KMS-11 (cell line): Measurements from ENCODE around the gene BCL2A1.

ENCODE experiments used
- H2AFZ ChIP-seq: fragments of 200-600 bp; sonication (generic); 2 replicates; pipeline ENCODE4 v1.6.1; 2016; ENCODE audit warnings: antibody characterized with exemption, mixed run types, low read depth
- H3K27ac ChIP-seq: fragments of 200-600 bp; sonication (generic); 2 replicates; pipeline ENCODE4 v1.6.1; 2016; ENCODE audit warnings: mild to moderate bottlenecking, mixed run types
- H3K27me3 ChIP-seq: fragments of 200-600 bp; sonication (generic); 2 replicates; pipeline ENCODE4 v1.6.1; 2017; ENCODE audit warnings: mild to moderate bottlenecking, low read depth, mixed run types, moderate library complexity; ENCODE audit not compliant: insufficient read depth
- H3K36me3 ChIP-seq: fragments of 200-600 bp; sonication (generic); 2 replicates; pipeline ENCODE4 v1.6.1; 2017; ENCODE audit warnings: mild to moderate bottlenecking, mixed run types; ENCODE audit not compliant: insufficient read depth
- H3K4me1 ChIP-seq: fragments of 200-600 bp; sonication (generic); 2 replicates; pipeline ENCODE4 v1.6.1; 2016; ENCODE audit warnings: mild to moderate bottlenecking, low read depth, mixed run types; ENCODE audit not compliant: poor library complexity, severe bottlenecking
- H3K4me2 ChIP-seq: fragments of 200-600 bp; sonication (generic); 2 replicates; pipeline ENCODE4 v1.7.0; 2016; ENCODE audit warnings: mild to moderate bottlenecking, mixed run types
- H3K4me3 ChIP-seq: fragments of 200-600 bp; sonication (generic); IDR thresholded peaks from 2 replicates; pipeline ENCODE4 v1.6.1; 2017; ENCODE audit warnings: low read depth, low read length, mixed read lengths; ENCODE audit not compliant: insufficient read depth
- H3K79me2 ChIP-seq: fragments of 200-600 bp; sonication (generic); 2 replicates; pipeline ENCODE4 v1.6.1; 2016; ENCODE audit warnings: low read depth, mixed run types; ENCODE audit not compliant: insufficient read depth
- H3K9ac ChIP-seq: fragments of 200-600 bp; sonication (generic); 2 replicates; pipeline ENCODE4 v1.6.1; 2016; ENCODE audit warnings: mild to moderate bottlenecking, mixed run types
- H4K20me1 ChIP-seq: fragments of 200-600 bp; sonication (generic); 2 replicates; pipeline ENCODE4 v1.6.1; 2016; ENCODE audit warnings: mild to moderate bottlenecking, mixed run types; ENCODE audit not compliant: insufficient read depth
- TF ChIP-seq, protein P1 (sequence below): fragments of 200-600 bp; sonication (generic); conservative IDR thresholded peaks from 2 replicates; pipeline ENCODE4 v1.6.1; 2017; ENCODE audit warnings: low read depth, mild to moderate bottlenecking, antibody characterized with exemption, low read length, moderate library complexity, mixed read lengths

Gene BCL2A1

DNA sequence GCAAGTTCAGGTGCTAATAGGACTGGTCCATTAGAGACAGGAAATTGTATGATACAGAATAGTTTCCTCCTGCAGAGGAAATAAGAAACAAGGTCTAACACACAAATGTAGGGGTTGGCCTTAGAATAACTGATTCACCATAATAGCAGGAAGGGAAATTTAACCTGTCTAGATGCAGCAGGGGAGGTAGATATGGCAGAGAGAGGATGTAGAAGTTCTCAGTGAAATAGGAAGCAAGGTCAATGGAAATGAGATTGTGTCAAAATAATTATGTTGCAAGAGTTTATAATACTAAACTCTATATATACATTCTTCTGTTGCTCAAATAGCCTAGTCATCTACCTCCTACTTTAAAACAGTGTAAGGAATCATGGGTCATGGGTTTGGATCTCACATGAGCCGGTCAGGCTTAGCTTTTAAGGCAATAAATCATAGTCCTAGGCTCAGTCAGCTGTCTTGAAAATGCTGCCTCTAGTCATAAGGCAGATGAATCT, 17.0 kb downstream of the BCL2A1 start:
- no peak overlapping the region for H3K4me2 ChIP-seq
- H3K27me3 ChIP-seq: no peaks in the 10 kb centered on the region
- no peak overlapping the region for H3K9ac ChIP-seq
- no peaks in the 10 kb centered on the region for H4K20me1 ChIP-seq
- no peaks in the 10 kb centered on the region for H3K79me2 ChIP-seq
- no peak overlapping the region for H2AFZ ChIP-seq
- H3K4me3 ChIP-seq: no peak overlapping the region
- H3K27ac ChIP-seq: no peak overlapping the region
- H3K36me3 ChIP-seq: no peaks in the 10 kb centered on the region
- H3K4me1 ChIP-seq: no peaks in the 10 kb centered on the region
- TF ChIP-seq, protein P1, sequence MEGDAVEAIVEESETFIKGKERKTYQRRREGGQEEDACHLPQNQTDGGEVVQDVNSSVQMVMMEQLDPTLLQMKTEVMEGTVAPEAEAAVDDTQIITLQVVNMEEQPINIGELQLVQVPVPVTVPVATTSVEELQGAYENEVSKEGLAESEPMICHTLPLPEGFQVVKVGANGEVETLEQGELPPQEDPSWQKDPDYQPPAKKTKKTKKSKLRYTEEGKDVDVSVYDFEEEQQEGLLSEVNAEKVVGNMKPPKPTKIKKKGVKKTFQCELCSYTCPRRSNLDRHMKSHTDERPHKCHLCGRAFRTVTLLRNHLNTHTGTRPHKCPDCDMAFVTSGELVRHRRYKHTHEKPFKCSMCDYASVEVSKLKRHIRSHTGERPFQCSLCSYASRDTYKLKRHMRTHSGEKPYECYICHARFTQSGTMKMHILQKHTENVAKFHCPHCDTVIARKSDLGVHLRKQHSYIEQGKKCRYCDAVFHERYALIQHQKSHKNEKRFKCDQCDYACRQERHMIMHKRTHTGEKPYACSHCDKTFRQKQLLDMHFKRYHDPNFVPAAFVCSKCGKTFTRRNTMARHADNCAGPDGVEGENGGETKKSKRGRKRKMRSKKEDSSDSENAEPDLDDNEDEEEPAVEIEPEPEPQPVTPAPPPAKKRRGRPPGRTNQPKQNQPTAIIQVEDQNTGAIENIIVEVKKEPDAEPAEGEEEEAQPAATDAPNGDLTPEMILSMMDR: no peak

DNA sequence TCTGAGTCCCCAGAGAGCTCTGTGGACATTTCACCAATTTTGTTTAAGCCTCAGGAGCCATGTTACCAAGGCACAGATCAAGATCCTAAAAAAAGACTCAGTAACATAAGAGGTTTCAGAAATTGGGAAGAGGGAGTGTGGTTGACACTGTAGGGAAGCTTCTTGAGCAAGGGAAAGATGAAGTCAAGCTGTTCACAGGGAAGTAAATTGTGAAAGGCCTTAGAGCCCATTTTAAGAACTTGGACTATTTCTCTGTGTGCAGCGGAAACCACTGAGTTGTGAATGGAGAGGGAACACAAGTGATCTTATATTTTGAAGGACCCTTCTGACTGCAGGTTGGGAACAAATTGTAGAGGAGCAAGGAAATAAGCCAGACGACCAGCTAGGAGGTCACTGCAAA, 18.7 kb downstream of the BCL2A1 start:
- Histone ChIP-seq H2AFZ (no peak overlapping the region), H3K9ac (no peak overlapping the region), H3K79me2 (no peaks in the 10 kb centered on the region), H3K4me2 (no peak overlapping the region), H3K27me3 (no peaks in the 10 kb centered on the region), H3K27ac (no peak overlapping the region), H3K4me1 (no peaks in the 10 kb centered on the region), H3K36me3 (no peaks in the 10 kb centered on the region), H4K20me1 (no peaks in the 10 kb centered on the region), H3K4me3 (no peak overlapping the region)
- TF ChIP-seq, protein P1: no peak

DNA sequence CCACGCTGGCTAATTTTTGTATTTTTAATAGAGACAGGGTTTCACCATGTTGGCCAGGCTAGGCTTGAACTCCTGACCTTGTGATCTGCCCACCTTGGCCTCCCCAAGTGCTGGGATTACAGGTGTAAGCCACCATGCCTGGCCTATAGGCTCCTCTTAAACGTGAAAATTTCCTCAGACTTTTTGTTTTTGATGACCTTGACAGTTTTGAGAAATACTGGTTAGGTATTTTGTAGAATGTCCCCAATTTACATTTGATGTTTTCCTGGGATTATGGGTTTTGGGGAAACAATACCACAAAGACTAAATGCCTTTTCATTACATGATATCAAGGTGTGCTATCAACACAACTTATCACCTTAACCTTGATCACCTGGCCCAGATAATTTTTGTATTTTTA, 20.7 kb downstream of the BCL2A1 start:
- Histone ChIP-seq H3K27me3 (no peaks in the 10 kb centered on the region), H3K4me2 (no peak overlapping the region), H3K9ac (no peak overlapping the region), H3K27ac (no peak overlapping the region), H3K79me2 (no peaks in the 10 kb centered on the region), H3K4me1 (no peaks in the 10 kb centered on the region), H3K36me3 (no peaks in the 10 kb centered on the region), H4K20me1 (no peaks in the 10 kb centered on the region), H2AFZ (no peak overlapping the region), H3K4me3 (no peak overlapping the region)
- TF ChIP-seq, protein P1: no peak

DNA sequence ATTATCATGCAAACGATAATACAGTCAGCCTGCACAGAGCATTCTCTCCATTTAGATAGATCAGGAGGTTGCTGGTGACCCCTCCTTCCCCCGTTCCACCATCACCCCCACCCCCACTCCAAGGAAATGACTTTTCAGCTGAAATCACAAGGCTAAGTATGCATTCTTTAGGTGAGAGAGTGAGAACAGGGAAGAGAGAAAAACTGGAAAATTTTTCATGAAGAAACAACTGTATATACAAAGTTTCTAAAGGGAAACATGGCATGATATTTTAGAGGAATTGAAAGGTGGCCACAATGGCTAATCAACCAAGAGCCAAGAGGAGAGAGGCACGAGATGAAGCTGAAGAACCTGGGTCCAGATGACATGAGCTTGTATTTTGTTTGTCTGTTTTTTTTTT, 22.2 kb downstream of the BCL2A1 start:
- H4K20me1 ChIP-seq: no peaks in the 10 kb centered on the region
- TF ChIP-seq, protein P1: no peak
- H3K4me3 ChIP-seq: no peak overlapping the region
- no peak overlapping the region for H3K9ac ChIP-seq
- no peak overlapping the region for H2AFZ ChIP-seq
- H3K79me2 ChIP-seq: no peaks in the 10 kb centered on the region
- H3K27me3 ChIP-seq: no peaks in the 10 kb centered on the region
- no peak overlapping the region for H3K4me2 ChIP-seq
- no peak overlapping the region for H3K27ac ChIP-seq
- H3K4me1 ChIP-seq: no peaks in the 10 kb centered on the region
- no peaks in the 10 kb centered on the region for H3K36me3 ChIP-seq
